Panc1 (cell line): Measurements from ENCODE around the gene EFCAB8. TPM values are rescaled to one million over a fixed set of nuclear protein-coding genes. Genes with fewer than 3 reads are reported as not detected.
"Not testable (repeated sequence)": the region's sequence is repeated elsewhere in the genome, so short reads cannot be mapped to it uniquely, and the experiment has no call there.

Experiments used
- ATAC-seq: fragments of 200-7000 bp; cut with Tn5 transposase; 2 replicates; pipeline ENCODE4 v1.9.1; 2020; ENCODE audit warnings: mild to moderate bottlenecking, moderate library complexity
- BruUV-seq: library from RNA; stranded (reverse); fragments of 400-500 nt; replicated peaks from 2 replicates; lab custom pipeline; 2021; lab: Mats Ljungman, UMichigan
- CTCF ChIA-PET: fragments of 300-600 bp; sonication (Branson Sonifier 250); formaldehyde crosslinking; loops from one replicate; lab custom pipeline; 2022; ENCODE audit warnings: antibody characterized with exemption; lab: Charles Lee
- POLR2A ChIA-PET: fragments of 300-600 bp; sonication (Branson Sonifier 250); formaldehyde crosslinking; loops from one replicate; lab custom pipeline; 2022; ENCODE audit warnings: antibody characterized with exemption; lab: Charles Lee
- DNase-seq: peaks from one replicate; pipeline ENCODE4 v3.0.0-alpha.2; 2010; ENCODE audit warnings: low read depth, low spot score
- H3K27ac ChIP-seq: 2 replicates; pipeline ENCODE4 v1.5.1; 2011; ENCODE audit warnings: mild to moderate bottlenecking, low read length, inconsistent platforms
- H3K27me3 ChIP-seq: fragments of 200-500 bp; sonication (Bioruptor generic); 2 replicates; pipeline ENCODE4 v1.6.0; 2014; ENCODE audit warnings: low read length, inconsistent platforms; ENCODE audit not compliant: control insufficient read depth, insufficient read depth
- H3K36me3 ChIP-seq: fragments of 200-500 bp; sonication (Bioruptor generic); 2 replicates; pipeline ENCODE4 v1.5.1; 2014; ENCODE audit warnings: inconsistent platforms, mild to moderate bottlenecking, low read length, moderate library complexity; ENCODE audit not compliant: control insufficient read depth, insufficient read depth
- H3K4me1 ChIP-seq: 2 replicates; pipeline ENCODE4 v1.5.1; 2011; ENCODE audit warnings: inconsistent platforms, mild to moderate bottlenecking, low read length, moderate library complexity; ENCODE audit not compliant: control insufficient read depth, insufficient read depth
- H3K4me3 ChIP-seq, 2 experiments: 2 replicates each; pipeline ENCODE4 v1.5.1; 2011 to 2012; ENCODE audit warnings: low read depth in 2 of 2, low read length in 2 of 2, mild to moderate bottlenecking in 2 of 2, inconsistent platforms in 1 of 2, moderate library complexity in 1 of 2
- H3K9me3 ChIP-seq: fragments of 200-500 bp; sonication (Bioruptor generic); 2 replicates; pipeline ENCODE4 v1.5.1; 2014; ENCODE audit warnings: low read depth, mild to moderate bottlenecking, inconsistent platforms, low read length, moderate library complexity; ENCODE audit not compliant: control insufficient read depth, insufficient read depth
- POLR2AphosphoS5 ChIP-seq: IDR thresholded peaks from 2 replicates; pipeline ENCODE4 v1.6.1; 2012; ENCODE audit warnings: mild to moderate bottlenecking, low read depth, low read length, moderate library complexity
- REST ChIP-seq, 2 experiments: IDR thresholded peaks; 2 replicates each; pipeline ENCODE4 v1.6.1; 2011 to 2012; ENCODE audit warnings: low read depth in 2 of 2, control low read depth in 1 of 2, low read length in 1 of 2, mild to moderate bottlenecking in 1 of 2, moderate library complexity in 1 of 2; ENCODE audit not compliant: insufficient read depth in 1 of 2
- SIN3A ChIP-seq: IDR thresholded peaks from 2 replicates; pipeline ENCODE4 v1.6.1; 2012; ENCODE audit warnings: low read depth, mild to moderate bottlenecking, low read length, moderate library complexity, borderline replicate concordance; ENCODE audit not compliant: insufficient read depth
- TCF7L2 ChIP-seq: IDR thresholded peaks from 2 replicates; pipeline ENCODE4 v1.6.1; 2011; ENCODE audit warnings: mild to moderate bottlenecking, low read depth, low read length, inconsistent platforms
- in situ Hi-C: cut with HindIII; loops from 2 replicates; pipeline ENCODE4 v1.10.0; 2016; ENCODE audit warnings: low sequenced_read_pairs, low pct_unique_long_range_greater_than_20kb
- intact Hi-C: fragments of 100-400 bp; cut with micrococcal nuclease; formaldehyde crosslinking; loops from one replicate; pipeline ENCODE4 v1.10.0; 2022; ENCODE audit not compliant: unreplicated experiment
- total RNA-seq: library from RNA; stranded (reverse); gene quantifications from one replicate; pipeline ENCODE4 v1.2.1, GENCODE V29; 2021; ENCODE audit not compliant: unreplicated experiment
- TF ChIP-seq, protein P1 (sequence below): fragments of 450-650 bp; IDR thresholded peaks from 2 replicates; pipeline ENCODE4 v1.5.1; 2017; ENCODE audit warnings: mild to moderate bottlenecking

EFCAB8 gene
- total RNA-seq, 1 experiment from 2014 or later, result 1.1 TPM

DNA sequence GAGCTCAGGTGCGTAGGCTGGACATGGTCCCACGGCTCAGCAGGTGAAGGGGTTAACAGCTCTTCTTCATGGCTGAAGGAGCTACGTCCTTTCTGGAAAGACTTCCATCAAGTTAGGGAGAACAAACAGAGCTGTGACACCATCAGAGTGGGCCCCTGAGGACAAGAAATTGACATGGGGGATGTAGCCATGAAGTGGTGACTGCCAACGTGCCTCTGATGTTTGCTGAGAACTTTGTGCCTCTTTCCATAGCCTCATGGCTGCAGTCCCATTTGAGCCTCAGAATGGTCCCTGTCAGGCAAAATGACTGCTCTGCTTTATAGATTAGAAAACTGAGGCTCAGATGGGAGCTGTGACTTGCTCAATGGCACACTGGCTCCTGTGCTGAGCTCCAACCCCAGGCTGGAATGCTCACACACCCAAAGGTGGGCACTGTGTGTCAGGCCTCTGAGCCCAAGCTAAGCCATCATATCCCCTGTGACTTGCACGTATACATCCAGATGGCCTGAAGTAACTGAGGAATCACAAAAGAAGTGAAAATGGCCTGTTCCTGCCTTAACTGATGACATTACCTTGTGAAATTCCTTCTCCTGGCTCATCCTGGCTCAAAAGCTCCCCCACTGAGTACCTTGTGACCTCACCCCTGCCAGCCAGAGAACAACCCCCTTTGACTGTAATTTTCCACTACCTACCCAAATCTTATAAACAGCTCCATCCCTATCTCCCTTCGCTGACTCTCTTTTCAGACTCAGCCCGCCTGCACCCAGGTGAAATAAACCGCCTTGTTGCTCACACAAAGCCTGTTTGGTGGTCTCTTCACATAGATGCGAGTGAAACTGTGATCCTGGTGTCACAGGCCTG, 115.7 kb downstream of the EFCAB8 start:
- H3K4me1 ChIP-seq, H3K36me3 ChIP-seq, ATAC-seq, intact Hi-C loops, DNase-seq, H3K27me3 ChIP-seq, H3K4me3 ChIP-seq, POLR2A ChIA-PET, H3K27ac ChIP-seq, BruUV-seq, H3K9me3 ChIP-seq, CTCF ChIA-PET, in situ Hi-C loops: not testable (repeated sequence)

DNA sequence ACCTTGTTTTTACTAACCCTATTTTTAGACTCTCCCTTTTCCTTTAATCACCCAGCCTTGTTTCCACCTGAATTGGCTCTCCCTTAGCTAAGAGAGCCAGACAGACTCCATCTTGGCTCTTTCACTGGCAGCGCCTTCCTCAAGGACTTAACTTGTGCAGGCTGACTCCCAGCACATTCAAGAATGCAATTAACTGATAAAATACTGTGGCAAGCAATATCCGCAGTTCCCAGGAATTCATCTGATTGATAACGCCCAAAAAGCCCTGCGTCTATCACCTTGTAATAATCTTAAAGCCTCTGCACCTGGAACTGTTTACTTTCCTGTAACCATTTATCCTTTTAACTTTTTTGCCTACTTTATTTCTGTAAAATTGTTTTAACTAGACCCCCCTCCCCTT, 116.4 kb downstream of the EFCAB8 start:
- ATAC-seq, H3K27me3 ChIP-seq, DNase-seq, in situ Hi-C loops, H3K36me3 ChIP-seq, BruUV-seq, H3K4me1 ChIP-seq, H3K27ac ChIP-seq, POLR2A ChIA-PET, H3K4me3 ChIP-seq, H3K9me3 ChIP-seq, CTCF ChIA-PET, intact Hi-C loops: not testable (repeated sequence)

- CTCF ChIA-PET, result no interaction called here
- Histone ChIP-seq H3K27ac (no peak overlapping the region), H3K36me3 (no peaks in the 10 kb centered on the region), H3K4me3 (no peak overlapping the region), H3K4me1 (peaks cover 6% of the 10 kb centered on the region; the same call in 1 of the 2 replicates), H3K9me3 (no peaks in the 10 kb centered on the region), H3K27me3 (no peaks in the 10 kb centered on the region)
- POLR2A ChIA-PET, result no interaction called here
- intact Hi-C loops, result no loop called here
- TF ChIP-seq, protein P1, sequence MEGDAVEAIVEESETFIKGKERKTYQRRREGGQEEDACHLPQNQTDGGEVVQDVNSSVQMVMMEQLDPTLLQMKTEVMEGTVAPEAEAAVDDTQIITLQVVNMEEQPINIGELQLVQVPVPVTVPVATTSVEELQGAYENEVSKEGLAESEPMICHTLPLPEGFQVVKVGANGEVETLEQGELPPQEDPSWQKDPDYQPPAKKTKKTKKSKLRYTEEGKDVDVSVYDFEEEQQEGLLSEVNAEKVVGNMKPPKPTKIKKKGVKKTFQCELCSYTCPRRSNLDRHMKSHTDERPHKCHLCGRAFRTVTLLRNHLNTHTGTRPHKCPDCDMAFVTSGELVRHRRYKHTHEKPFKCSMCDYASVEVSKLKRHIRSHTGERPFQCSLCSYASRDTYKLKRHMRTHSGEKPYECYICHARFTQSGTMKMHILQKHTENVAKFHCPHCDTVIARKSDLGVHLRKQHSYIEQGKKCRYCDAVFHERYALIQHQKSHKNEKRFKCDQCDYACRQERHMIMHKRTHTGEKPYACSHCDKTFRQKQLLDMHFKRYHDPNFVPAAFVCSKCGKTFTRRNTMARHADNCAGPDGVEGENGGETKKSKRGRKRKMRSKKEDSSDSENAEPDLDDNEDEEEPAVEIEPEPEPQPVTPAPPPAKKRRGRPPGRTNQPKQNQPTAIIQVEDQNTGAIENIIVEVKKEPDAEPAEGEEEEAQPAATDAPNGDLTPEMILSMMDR, result no peak
- TF ChIP-seq POLR2AphosphoS5 (no peak), SIN3A (no peak), TCF7L2 (no peak), REST (IDR thresholded peaks at IDR 0.05; ENCODE audit: insufficient read depth in 1 of 2, low read depth in 2 of 2, low read length in 1 of 2) (no peak)
- in situ Hi-C loops, result no loop called here
- no peak for DNase-seq
- no peak for ATAC-seq
- no TSS peak for BruUV-seq
Observed at GRCh38 chr20:32975698-32976674, 117.3 kb downstream of the EFCAB8 start.
